Esophagus muscularis mucosa (tissue), 3 donors: Measurements from ENCODE around the gene OR51A7.

ENCODE experiments used
- POLR2A ChIP-seq: fragments of 450-650 bp; IDR thresholded peaks from one replicate; pipeline ENCODE4 v1.6.1; 2017; ENCODE audit warnings: antibody characterized with exemption, moderate library complexity, mild to moderate bottlenecking, low read depth
- POLR2AphosphoS5 ChIP-seq, 2 donors: sonication (generic); formaldehyde crosslinking; IDR thresholded peaks; one replicate each; pipeline ENCODE4 v1.6.1; 2017; ENCODE audit warnings: antibody characterized with exemption in 2 of 2
- TF ChIP-seq, protein P1 (sequence below), 3 experiments: fragments of 200-600 bp in 2 of 3; fragments of 450-650 bp in 1 of 3; sonication (generic) in 2 of 3; IDR thresholded peaks; one replicate each; pipeline ENCODE4 v1.5.1; 2017 to 2019; ENCODE audit warnings: antibody characterized with exemption in 3 of 3, mild to moderate bottlenecking in 2 of 3, moderate library complexity in 1 of 3

DNA sequence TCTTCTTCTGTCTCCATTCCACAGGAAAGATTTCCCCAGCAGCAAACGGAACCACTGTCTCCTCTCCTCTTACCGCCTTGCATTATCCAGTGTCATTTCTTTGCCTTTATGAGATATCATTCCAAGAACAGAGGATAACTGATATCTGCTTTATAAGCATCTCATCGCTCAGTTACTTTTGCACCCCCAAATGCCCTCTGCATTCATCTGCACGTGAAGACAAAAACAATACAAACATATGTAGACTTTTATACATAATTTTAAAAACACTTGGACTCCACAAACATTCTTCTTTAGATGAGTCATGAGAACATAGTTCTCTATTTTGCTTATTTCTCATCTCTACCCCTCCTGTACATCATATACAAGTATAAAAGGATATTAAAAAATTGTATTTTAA is 22.4 kb upstream of the OR51A7 start:
- no peak for TF ChIP-seq POLR2A
- TF ChIP-seq, protein P1, sequence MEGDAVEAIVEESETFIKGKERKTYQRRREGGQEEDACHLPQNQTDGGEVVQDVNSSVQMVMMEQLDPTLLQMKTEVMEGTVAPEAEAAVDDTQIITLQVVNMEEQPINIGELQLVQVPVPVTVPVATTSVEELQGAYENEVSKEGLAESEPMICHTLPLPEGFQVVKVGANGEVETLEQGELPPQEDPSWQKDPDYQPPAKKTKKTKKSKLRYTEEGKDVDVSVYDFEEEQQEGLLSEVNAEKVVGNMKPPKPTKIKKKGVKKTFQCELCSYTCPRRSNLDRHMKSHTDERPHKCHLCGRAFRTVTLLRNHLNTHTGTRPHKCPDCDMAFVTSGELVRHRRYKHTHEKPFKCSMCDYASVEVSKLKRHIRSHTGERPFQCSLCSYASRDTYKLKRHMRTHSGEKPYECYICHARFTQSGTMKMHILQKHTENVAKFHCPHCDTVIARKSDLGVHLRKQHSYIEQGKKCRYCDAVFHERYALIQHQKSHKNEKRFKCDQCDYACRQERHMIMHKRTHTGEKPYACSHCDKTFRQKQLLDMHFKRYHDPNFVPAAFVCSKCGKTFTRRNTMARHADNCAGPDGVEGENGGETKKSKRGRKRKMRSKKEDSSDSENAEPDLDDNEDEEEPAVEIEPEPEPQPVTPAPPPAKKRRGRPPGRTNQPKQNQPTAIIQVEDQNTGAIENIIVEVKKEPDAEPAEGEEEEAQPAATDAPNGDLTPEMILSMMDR (IDR thresholded peaks at IDR 0.05) = no peak
- TF ChIP-seq POLR2AphosphoS5 (IDR thresholded peaks at IDR 0.05) = no peak
